ENCODE data around the gene SLC22A1.

The SLC22A1 gene

DNA sequence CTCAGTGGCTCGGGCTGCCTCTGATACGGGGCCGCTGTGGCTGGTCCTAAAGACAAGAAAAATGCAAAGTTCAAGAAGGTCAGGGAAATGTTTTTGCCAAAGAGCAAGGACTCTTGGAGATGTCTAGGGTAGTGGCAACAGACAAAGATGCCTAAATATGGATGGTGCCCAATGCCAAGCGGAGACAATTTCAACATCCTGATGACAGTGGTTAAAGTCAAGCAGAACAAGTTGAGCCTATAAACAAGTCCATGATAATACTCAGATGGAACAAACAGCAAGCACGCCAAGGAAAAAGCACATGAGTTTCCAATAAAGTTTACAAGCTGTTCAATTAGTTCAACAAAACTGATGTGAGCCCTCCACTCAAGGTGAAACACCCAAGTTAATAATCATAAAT, 51.1 kb downstream of the SLC22A1 start:
- no peak for DNase-seq (ENCODE audit: low read depth in 2 of 2)

DNA sequence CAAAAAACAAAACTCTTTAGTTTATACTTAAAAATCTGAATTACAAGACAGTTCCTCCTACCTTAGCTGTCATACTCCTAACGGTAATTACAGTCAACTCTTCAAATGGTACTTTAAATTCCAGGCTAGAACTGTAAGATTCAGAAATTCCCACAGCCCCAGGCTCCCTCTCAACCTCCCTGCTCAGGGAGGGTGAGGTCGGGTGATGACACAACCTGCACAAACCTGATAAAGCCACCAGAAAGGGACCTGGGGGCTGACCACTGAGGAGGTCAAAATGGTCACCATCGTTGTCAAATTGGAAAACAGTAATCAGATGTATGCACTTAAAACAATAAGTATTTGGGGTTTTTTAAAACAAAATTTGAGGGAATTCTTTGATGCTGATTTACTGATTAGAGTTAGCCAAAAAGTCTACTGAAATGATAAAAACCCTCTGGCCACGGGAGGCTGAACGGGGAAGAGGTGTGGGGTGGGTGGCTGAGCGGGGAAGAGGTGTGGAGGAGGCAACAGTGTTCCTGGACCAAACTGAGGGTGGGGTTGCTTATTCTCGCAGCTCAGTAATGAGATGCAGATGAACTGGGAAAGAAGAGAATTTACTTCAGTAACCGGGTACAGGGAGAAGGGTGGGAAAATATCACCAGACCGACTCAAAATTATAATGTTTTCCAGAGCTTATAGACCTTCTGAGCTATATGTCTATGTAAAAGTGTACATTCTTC, 52.4 kb downstream of the SLC22A1 start:
- no peak for DNase-seq (ENCODE audit: low read depth in 2 of 2)

DNA sequence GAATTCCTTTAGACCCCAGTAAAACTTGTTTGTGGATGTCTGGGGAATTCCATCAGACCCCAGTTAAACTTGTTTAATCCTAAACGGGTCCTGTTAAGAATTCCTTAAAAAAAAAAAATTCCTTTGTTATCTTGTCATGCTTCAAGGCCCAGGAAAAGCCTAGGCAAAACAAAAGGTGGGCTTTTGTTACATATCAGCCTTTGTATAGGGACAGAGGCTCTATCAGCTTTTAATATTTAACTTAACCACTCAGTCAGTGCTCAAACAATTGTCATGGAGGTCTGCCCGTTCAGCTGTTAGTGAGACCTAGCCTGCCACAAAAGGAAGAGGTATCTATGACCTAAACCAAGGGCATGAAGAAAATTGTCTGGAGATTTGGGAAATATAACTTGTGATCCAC, 53.1 kb downstream of the SLC22A1 start:
- no peak for DNase-seq (ENCODE audit: low read depth in 2 of 2)

DNA sequence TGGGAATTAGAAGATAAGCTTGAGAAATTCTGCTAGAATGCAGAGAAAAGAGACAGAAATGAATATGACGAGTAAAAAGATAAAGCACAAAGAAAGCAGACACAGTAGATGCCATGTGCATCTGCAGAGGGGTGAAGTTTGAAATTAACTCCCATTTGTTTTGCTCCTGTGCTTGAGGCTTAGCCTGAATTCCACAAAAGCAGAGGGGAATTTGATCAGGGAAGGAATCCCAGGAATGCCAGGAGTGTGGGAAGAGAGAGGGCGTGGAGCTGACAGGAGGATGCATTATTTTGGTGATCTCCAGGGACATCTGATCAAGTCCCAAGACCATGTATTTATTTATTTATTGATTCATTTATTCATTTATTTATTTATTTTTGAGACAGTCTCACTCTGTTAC, 55.6 kb downstream of the SLC22A1 start:
- no peak for DNase-seq (ENCODE audit: low read depth in 2 of 2)

DNA sequence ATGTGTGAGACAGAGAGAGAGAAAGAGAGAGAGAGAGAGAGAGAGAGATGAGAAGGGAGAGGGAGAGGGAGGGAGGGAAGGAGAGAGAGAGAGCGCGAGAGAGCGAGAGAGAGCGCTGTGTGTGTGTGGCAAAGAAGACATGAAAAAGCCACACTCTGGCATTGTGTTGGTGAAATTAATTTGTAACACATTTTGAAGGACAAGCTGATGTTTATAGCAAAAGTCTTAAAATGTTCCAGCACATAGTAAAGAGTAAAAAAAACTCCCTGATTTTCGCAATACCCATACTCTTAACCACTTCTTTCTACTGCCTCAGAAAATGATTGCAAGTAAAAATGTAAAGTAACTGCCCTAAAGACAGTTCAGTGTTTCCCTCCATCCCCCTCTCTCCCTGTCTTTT, 56.7 kb downstream of the SLC22A1 start:
- DNase-seq (ENCODE audit: low read depth in 2 of 2): no peak

DNA sequence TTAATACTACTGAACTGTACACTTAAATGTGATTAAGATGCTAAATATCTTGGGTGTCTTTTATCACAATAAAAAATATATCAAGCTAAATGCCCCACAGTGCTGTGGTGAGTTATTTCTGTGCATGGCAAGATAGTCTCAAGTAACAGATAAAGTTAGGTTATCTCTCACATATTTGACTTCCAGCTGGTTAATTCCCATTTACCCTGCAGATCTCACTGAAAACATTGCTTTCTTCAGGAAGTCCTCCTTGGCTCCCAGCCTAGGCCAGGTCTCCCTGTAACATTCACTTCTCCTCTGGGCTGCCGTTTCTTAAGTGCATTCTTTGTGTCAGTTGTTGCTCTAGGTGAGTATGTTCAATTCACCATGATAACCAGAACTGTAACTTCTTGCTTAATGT, 59.1 kb downstream of the SLC22A1 start:
- no peak for DNase-seq (ENCODE audit: low read depth in 2 of 2)

DNA sequence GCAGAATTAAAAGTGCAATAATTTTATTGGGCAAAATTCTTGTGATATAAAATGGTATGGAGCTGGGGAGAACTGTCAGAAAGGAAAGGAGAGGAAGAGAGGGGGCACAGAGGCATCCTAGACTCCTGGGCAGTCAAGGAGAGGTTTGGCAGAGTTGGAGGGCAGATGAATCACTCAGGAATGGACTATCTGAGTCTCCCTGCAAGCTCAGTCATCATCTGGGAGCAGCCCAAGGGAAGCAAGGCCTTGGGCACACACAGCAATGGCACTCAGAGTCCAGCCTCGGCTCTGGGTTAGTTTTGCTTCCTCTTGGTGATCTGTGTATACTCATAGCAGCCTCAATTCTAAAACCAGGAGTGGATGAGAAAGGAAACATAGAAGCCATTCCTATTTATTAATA, 67.2 kb downstream of the SLC22A1 start:
- no peak for DNase-seq (ENCODE audit: low read depth in 2 of 2)

DNA sequence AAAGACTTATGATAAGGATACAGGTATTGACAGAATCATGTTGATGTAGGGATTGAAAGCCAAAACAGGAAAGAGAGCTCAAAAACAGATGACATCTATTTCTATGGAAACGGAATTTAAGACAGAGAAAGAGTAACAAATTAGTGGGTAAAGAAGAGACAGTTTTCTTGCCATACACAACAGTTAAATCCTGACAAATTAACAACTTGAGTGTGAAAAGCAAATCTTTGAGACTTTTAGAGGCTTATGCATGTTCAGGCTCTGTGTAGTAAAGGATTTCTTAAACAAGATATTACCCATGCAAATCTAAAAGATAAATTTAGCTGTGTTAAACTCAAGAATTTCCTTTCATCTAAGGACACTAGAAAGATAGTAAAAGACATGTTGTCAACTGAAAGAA, 68.5 kb downstream of the SLC22A1 start:
- DNase-seq (ENCODE audit: low read depth in 2 of 2): no peak

DNA sequence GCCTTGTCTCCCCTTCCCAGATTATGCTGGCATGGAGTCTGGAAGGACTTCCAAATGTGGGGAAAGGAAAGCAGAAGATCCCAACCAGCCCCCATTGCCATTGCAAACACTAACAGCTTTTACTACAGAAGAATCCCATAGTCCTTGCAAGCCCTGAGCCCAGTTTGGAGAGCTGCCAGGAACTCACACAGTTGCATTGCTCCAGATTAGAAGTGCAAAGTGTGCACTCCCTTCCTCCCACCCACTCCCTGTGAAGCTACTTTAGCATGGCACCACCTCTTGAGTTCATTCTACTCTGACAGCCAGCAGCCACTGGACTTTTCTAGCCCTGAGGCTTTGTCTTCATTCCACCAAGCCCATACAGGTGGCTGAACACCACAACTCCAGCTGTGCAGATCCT, 69.4 kb downstream of the SLC22A1 start:
- DNase-seq (ENCODE audit: low read depth in 2 of 2): no peak

DNA sequence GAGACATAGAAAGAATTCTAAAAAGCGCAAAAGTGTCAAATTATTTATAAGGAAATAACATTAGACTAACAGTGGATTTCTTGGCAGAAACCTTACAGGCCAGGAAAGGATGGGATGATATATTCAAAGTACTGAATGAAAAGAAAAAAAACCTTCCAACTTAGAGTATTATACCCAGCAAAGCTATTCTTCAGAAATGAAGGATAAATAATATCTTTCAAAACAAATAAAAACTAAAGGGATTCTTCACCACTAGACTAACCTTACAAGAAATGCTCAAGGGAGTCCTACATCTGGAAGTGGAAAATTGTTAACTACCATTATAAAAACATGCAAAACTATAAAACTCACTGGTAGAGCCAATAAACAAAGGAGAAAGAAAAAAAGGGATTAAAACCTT, 71.2 kb downstream of the SLC22A1 start:
- DNase-seq (ENCODE audit: low read depth in 2 of 2): no peak

DNA sequence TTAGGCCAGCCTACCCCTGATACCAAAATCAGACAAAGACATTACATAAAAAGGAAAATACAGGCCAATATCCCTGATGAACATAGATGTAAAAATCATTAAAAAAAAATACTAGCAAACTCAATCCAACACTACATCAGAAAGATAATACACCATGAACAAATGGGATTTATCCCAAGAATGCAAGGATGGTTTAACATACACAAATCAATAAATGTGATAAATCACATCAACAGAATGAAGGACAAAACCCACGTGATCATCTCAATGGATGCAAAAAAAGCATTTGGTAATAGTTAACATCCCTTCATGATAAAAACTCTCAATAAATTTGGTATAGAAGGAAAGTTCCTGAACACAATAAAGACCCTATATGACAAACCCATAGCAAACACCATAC, 73.2 kb downstream of the SLC22A1 start:
- DNase-seq (ENCODE audit: low read depth in 2 of 2): no peak

DNA sequence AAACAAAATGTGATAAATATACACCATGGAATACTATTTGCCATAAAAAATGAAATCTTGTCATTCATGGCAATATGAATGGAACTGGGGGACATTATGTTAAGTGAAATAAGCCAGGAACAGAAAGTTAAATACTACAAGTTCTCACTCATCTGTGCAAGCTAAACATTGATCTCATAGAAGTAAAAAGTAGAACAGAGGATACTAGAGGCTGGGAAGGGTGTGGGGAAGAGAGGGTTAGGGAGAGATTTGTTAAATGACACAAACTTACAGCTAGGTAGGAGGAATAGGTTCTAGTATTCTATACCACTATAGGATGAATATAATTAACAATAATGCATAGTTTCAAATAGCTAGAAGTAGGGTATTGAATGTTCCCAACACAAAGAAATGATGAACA, 76.0 kb downstream of the SLC22A1 start:
- no peak for DNase-seq (ENCODE audit: low read depth in 2 of 2)

DNA sequence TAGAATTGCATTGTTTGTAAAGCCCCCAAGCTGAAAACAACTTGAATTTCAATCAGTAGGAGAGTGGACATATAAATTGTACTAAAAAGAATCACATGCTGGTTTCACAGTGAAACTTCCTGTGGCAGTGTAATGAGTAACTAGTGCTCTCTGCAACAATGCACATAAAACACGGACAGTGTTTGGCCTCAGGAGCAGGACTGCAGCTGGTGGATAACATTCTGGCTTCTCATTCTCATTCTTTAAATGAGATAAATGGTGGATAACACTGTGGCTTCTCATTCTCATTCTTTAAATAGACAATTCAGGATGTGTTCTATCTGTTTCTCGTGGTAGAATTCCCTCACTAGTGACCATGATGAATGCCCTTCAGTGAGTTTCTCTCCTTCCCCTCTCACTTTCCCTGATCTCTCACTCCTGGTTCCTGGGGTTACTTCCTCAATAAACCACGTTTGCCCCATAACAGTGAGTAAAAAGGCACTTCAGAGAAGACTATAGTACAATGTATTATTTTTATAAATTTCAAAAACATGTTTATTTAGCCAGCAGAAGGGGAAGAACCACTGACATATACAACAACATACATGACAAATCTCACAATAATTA, 77.1 kb downstream of the SLC22A1 start:
- no peak for DNase-seq (ENCODE audit: low read depth in 2 of 2)

DNA sequence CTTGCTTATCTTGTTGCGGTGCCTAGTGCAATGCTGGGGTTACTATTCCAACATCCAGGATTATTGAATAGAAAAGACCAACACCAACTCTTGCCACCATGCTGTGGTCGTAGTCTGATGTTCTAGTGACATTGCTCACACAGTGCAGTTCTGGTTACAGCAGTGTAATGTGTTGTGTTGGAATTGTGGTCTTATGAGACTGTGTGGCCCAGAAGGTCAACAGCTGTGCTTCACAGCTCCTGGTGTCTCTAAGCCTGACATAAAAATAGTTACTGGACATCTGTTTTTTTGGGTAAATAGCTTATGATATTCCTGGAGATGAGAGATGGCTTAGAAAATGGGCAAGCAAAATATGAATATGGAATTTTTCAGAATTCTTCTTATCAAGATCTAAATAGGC, 79.4 kb downstream of the SLC22A1 start:
- DNase-seq (ENCODE audit: low read depth in 2 of 2): no peak

DNA sequence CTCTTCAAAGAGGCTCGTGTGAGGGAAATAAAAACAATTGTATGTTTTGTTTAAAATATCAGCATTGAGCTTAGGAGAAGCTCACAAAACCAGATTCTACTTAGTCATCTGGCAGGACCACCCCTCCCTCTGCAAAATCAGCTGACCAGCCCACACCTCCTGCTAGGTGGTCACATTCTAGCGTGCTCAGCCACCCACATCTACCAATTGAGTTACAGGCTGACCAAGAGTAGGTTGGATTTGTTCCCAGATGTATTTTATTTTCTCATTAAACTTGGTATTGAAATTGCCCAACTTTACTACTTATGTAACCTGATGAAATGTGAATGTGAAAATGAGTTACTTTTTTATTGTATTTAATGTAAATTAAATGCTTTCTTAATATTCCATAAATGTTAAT, 80.8 kb downstream of the SLC22A1 start:
- no peak for DNase-seq (ENCODE audit: low read depth in 2 of 2)

DNA sequence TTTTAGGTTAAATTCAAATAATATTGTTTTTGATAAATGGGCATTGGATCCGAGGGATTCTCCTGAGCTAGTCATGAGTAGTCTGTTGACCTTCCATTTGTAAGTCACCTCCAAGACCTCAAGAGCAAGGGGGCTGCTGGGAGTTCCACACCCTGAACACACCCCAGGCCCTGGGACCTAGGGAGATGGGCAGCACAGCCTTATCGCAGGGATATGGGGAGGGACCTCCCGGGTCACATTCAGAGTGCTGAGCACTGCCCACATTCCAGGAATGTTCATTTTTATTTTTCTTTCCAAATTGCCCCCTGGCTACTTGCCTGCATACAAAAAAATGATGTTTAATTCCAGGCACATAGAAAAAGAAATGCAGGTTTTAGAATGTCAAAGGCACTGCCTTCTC, 81.5 kb downstream of the SLC22A1 start:
- DNase-seq (ENCODE audit: low read depth in 2 of 2): no peak

DNA sequence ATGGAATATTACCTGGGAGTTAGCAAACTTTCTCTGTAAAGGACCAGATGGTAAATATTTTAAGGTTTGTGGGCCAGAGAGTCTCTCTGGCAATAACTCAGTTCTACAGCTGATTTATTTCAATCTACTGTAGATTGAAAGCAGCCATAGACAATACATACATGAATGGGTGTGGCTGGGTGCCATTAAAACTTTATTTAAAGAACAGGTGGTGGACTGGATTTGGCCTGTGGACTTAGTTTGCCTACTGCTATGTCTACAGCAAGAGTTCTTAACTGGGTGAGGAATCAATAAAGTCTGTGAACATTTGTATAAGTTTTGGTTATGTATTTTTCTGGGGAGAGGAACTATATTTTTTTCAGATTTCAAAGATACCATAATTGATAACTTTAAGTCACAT, 81.9 kb downstream of the SLC22A1 start:
- no peak for DNase-seq (ENCODE audit: low read depth in 2 of 2)

DNA sequence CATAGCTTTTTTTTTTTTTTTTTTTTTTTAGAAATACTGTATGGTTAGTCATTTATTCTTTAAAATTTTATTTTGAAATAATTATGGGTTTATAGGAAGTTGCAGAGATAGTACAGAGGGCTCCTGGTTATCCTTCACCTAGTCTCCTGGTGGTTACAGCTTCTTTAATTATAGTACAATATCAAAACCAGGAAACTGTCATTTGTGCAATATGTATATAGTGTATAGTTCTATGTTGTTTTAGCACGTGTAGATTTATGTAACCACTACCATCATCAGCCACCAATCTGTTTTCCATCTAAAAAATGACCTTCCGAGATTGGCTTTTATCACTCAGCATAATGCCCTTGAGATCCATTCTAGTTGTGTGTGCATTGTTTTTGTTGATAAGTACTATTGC, 82.3 kb downstream of the SLC22A1 start:
- DNase-seq (ENCODE audit: low read depth in 2 of 2): no peak

DNA sequence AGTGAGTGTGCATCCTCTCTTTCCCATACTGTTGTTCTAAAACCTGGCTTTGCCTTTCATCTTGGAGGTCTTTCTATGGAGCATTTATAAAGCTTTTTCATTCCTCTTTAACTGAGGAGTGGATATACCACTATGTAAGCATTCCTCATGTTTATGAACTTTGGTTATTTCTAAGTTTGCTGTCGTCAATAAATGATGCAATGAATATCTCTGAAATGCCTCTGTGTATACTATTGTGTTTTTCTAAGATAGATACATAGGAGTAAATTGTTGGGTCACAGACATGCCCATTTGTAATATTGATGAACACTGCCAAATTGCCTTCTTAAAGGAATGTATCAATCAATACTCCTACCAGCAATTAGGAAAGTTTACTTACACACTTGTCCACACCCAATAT, 83.1 kb downstream of the SLC22A1 start:
- no peak for DNase-seq (ENCODE audit: low read depth in 2 of 2)

DNA sequence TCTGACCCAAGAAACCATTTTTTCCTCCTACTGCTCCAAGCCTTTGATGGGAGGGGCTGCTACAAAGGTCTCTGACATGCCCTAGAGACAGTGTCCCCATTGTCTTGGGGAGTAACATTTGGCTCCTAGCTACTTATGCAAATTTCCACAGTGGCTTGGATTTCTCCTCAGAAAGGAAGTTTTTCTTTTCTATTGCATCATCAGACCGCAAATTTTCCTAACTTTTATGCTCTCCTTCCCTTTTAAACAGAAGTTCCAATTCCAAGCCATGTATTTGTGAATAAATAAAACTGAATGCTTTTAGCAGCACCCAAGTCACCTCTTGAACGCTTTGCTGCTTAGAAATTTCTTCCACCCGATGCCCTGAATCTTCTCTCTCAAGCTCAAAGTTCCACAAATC, 86.0 kb downstream of the SLC22A1 start:
- no peak for DNase-seq (ENCODE audit: low read depth in 2 of 2)
